Activated CD4-positive, alpha-beta T cell treated with anti-CD3 and anti-CD28 coated beads, Interleukin-2, amount 10 ng/mL, durations not matched to agents 24 days and 14 days (primary cell): ENCODE measurements around the gene ALDH3B2. TPM values are rescaled to one million over a fixed set of nuclear protein-coding genes. Genes with fewer than 3 reads are reported as not detected.
"Not testable (repeated sequence)": the region's sequence is repeated elsewhere in the genome, so short reads cannot be mapped to it uniquely, and the experiment has no call there.

ENCODE experiments used
- DNase-seq: peaks from one replicate; pipeline ENCODE4 v3.0.0; 2022
- H3K27ac Mint-ChIP-seq: one replicate; pipeline ENCODE4 v1.8.0; 2022; ENCODE audit warnings: mild to moderate bottlenecking, mixed read lengths
- H3K27me3 Mint-ChIP-seq: one replicate; pipeline ENCODE4 v1.8.0; 2022; ENCODE audit warnings: mixed read lengths
- H3K36me3 Mint-ChIP-seq: one replicate; pipeline ENCODE4 v1.8.0; 2022; ENCODE audit warnings: low read depth, mild to moderate bottlenecking, mixed read lengths
- H3K4me1 Mint-ChIP-seq: one replicate; pipeline ENCODE4 v1.8.0; 2021; ENCODE audit warnings: mixed read lengths
- H3K4me3 Mint-ChIP-seq: one replicate; pipeline ENCODE4 v1.8.0; 2022; ENCODE audit warnings: mild to moderate bottlenecking, moderate library complexity, mixed read lengths
- H3K9me3 Mint-ChIP-seq: one replicate; pipeline ENCODE4 v1.8.0; 2021; ENCODE audit warnings: mixed read lengths
- intact Hi-C: fragments of 100-400 bp; cut with micrococcal nuclease; formaldehyde crosslinking; loops from one replicate; pipeline ENCODE4 v1.15.1; 2023
- total RNA-seq: library from RNA; stranded (reverse); gene quantifications from 2 replicates; pipeline ENCODE4 v1.2.3, GENCODE V29; 2022

ALDH3B2 gene
- total RNA-seq, 1 donor from 2014 or later, result not detected

DNA sequence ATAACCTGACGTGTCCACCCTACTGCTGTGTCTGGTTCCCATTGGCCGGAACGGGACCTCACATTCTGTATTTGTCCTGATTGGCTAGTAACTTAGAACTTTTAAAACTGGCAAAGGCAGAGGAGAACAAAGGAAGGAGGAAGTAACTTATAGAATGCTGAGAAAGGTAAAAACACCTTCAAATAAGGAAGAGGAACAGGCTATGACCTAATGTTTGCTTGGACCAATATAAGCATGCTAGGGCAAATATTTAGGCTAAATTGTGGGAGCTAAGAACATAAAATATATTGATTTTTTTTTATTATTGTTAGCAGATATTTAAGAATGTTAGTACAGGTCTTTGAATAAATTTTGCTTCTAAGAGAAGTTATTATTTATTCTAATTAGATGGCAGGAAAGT is 37.0 kb downstream of the ALDH3B2 start:
- H3K36me3 Mint-ChIP-seq, DNase-seq, H3K9me3 Mint-ChIP-seq, H3K27ac Mint-ChIP-seq, intact Hi-C loops, H3K4me1 Mint-ChIP-seq, H3K27me3 Mint-ChIP-seq, H3K4me3 Mint-ChIP-seq: not testable (repeated sequence)

- no peak overlapping the region for H3K4me3 Mint-ChIP-seq
- H3K27ac Mint-ChIP-seq, result no peak overlapping the region
These were observed 37.5 kb downstream of the ALDH3B2 start for GRCh38 chr11:67636962-67637361.

DNA sequence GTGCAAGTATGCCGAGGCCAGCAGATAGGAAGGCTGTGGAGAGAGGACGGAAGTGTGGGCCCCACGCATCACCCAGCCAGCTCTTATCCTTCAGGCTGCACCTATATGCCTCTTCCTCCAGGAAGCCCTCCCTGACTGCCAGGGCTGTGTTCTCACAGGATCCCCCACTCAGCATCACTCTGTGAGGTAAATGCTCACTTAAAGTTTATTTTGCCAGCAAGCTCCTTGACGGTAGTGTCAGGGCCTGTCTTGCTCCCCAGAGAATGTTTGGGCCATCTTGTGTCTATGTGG is 39.2 kb downstream of the ALDH3B2 start:
- intact Hi-C loops, result no loop called here
- H3K4me3 Mint-ChIP-seq, result no peak overlapping the region
- DNase-seq, result no peak
- H3K9me3 Mint-ChIP-seq, result no peaks in the 10 kb centered on the region
- H3K36me3 Mint-ChIP-seq, result no peaks in the 10 kb centered on the region
- no peaks in the 10 kb centered on the region for H3K27me3 Mint-ChIP-seq
- peaks cover 9% of the 10 kb centered on the region for H3K4me1 Mint-ChIP-seq
- H3K27ac Mint-ChIP-seq, result no peak overlapping the region

More at GRCh38 chr11:67636962-67637361, 37.5 kb downstream of the ALDH3B2 start:
- Mint-ChIP-seq H3K4me1 (peaks cover 3% of the 10 kb centered on the region), H3K27me3 (no peaks in the 10 kb centered on the region), H3K36me3 (no peaks in the 10 kb centered on the region), H3K9me3 (no peaks in the 10 kb centered on the region)
- intact Hi-C loops, result no loop called here
- no peak for DNase-seq

GRCh38 chr11:67634366-67635230 is 39.8 kb downstream of the ALDH3B2 start:
- Mint-ChIP-seq H3K4me1 (peaks cover 9% of the 10 kb centered on the region), H3K36me3 (no peaks in the 10 kb centered on the region), H3K27ac (no peak overlapping the region), H3K9me3 (no peaks in the 10 kb centered on the region), H3K27me3 (no peaks in the 10 kb centered on the region), H3K4me3 (no peak overlapping the region)
- intact Hi-C loops, result no loop called here
- no peak for DNase-seq

GRCh38 chr11:67633758-67634365 is 40.6 kb downstream of the ALDH3B2 start:
- H3K9me3 Mint-ChIP-seq, result no peaks in the 10 kb centered on the region
- intact Hi-C loops, result no loop called here
- H3K4me3 Mint-ChIP-seq, result no peak overlapping the region
- no peaks in the 10 kb centered on the region for H3K36me3 Mint-ChIP-seq
- DNase-seq, result no peak
- H3K27ac Mint-ChIP-seq, result no peak overlapping the region
- H3K4me1 Mint-ChIP-seq, result peaks cover 11% of the 10 kb centered on the region
- H3K27me3 Mint-ChIP-seq, result no peaks in the 10 kb centered on the region

GRCh38 chr11:67632982-67633755 is 41.3 kb downstream of the ALDH3B2 start:
- Mint-ChIP-seq H3K36me3 (no peaks in the 10 kb centered on the region), H3K27ac (no peak overlapping the region), H3K4me1 (peaks cover 11% of the 10 kb centered on the region), H3K4me3 (no peak overlapping the region), H3K27me3 (no peaks in the 10 kb centered on the region), H3K9me3 (no peaks in the 10 kb centered on the region)
- intact Hi-C loops, result no loop called here
- DNase-seq, result no peak

DNA sequence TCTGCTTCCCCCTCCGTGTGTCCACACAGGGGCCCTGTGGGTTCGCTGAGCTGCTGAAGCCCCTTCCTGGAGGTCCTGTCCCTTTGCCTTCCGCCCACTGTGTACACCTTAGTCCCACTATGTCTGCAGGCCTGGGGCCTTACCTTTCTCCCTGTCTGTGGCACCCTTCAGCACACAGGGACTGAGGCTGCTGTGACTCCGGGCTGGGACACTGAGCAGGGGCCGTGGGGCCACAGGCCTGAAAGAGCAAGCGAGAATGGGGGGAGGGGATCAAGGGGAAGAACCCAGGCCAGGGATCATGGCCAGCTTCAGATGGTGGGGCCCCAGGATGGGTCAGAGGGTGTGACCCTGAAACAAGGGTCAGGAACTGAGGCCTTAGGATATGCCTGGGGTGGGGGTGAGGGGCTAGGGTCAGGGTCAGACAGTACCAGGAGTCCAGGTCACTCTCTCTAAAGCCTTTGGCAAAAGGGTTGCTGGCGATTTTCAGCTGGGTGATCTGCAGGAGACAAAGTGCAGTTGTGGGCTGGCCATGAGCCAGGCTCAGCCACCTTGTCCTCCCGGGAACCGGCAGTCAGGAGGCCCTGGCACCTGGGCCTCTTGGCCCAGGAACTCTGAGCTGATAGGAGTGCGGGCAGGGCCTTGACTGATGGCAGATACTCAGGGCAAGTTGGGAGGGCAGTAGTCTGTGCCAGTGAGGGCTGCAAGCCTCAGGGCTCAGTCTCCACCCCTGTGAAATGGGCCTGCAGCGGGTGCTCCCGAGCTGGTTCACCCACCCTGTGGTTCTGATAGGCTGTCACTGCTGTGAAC is 42.0 kb downstream of the ALDH3B2 start:
- intact Hi-C loops, result no loop called here
- DNase-seq, result no peak
- peak overlapping the region; percentile 51 for H3K27ac Mint-ChIP-seq
- H3K36me3 Mint-ChIP-seq, result no peaks in the 10 kb centered on the region
- H3K4me1 Mint-ChIP-seq, result peaks cover 11% of the 10 kb centered on the region
- H3K27me3 Mint-ChIP-seq, result no peaks in the 10 kb centered on the region
- peak overlapping the region; percentile 55 for H3K4me3 Mint-ChIP-seq
- no peaks in the 10 kb centered on the region for H3K9me3 Mint-ChIP-seq

DNA sequence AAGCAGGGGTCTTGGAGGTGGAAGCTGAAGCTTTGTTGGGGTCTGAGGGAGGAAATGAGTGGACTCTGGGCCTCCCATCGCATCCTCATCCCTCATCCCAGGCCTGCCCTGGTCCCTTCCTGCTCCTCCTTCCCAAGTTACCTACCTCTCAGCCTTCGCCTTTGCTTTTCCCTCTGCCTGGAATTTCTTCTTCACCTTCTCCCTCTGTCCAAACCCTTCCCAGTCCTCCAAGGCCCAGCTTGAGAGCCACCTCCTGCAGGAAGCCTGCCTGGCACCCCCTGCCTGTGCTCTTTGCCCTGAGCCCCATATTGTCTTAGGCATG is 42.6 kb downstream of the ALDH3B2 start:
- intact Hi-C loops, result no loop called here
- no peaks in the 10 kb centered on the region for H3K36me3 Mint-ChIP-seq
- peak overlapping the region; percentile 51 for H3K27ac Mint-ChIP-seq
- no peaks in the 10 kb centered on the region for H3K9me3 Mint-ChIP-seq
- no peaks in the 10 kb centered on the region for H3K27me3 Mint-ChIP-seq
- DNase-seq, result no peak
- peak overlapping the region; percentile 55 for H3K4me3 Mint-ChIP-seq
- peaks cover 8% of the 10 kb centered on the region for H3K4me1 Mint-ChIP-seq

GRCh38 chr11:67631411-67631810 is 43.0 kb downstream of the ALDH3B2 start:
- Mint-ChIP-seq H3K36me3 (no peaks in the 10 kb centered on the region), H3K9me3 (no peaks in the 10 kb centered on the region), H3K27me3 (no peaks in the 10 kb centered on the region), H3K4me3 (peak overlapping the region; percentile 86), H3K4me1 (peaks cover 10% of the 10 kb centered on the region), H3K27ac (no peak overlapping the region)
- intact Hi-C loops, result no loop called here
- DNase-seq, result no peak

- intact Hi-C loops, result loop anchor here (1.0 kb wide), 2 partner anchors 17 to 28 kb away; no protein-coding TSS in a partner anchor
- H3K27ac Mint-ChIP-seq, result peak overlapping the region; percentile 46
- H3K4me3 Mint-ChIP-seq, result peak overlapping the region; percentile 86
- H3K36me3 Mint-ChIP-seq, result no peaks in the 10 kb centered on the region
- no peak for DNase-seq
- H3K4me1 Mint-ChIP-seq, result peaks cover 10% of the 10 kb centered on the region
- no peaks in the 10 kb centered on the region for H3K27me3 Mint-ChIP-seq
- no peaks in the 10 kb centered on the region for H3K9me3 Mint-ChIP-seq
These were observed 43.5 kb downstream of the ALDH3B2 start for GRCh38 chr11:67630943-67631331.

DNA sequence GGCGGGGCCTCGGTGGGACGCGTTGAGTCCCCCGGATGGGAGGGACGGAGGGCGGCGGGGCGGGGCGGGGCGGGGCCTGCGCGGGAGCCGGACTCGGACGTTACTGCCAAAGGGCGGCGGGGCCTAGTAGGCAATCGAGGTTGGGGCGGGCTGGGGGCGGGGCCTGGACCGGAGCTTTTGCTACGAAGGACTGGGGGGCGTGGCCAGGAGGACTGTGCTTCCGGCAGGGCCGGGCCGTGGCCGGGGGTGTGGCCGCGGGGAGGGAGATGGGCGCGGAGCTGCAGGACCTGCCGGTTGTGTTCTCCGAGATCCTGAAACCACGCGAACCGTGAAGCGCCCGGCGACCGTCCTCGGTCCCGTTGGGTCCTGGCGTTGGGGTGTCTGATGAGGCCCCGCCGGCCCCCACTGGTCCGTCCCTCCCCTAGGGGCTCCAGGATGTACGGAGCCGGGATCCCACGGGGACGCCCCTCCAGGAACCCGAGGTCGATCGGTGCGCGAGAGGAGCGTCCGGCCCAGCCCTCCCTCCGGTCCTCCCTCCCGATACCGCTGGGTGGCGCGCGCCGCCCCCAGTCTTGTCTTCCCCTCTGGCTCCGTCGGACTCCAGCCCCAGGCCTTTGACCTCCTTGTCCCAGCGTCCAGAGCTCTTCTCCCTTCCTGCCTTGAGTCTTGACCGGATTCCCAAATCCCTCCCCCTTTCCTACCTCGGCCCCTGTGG is 44.0 kb downstream of the ALDH3B2 start:
- H3K4me3 Mint-ChIP-seq, result peak overlapping the region; percentile 86
- peaks cover 12% of the 10 kb centered on the region for H3K4me1 Mint-ChIP-seq
- H3K36me3 Mint-ChIP-seq, result no peaks in the 10 kb centered on the region
- no peaks in the 10 kb centered on the region for H3K27me3 Mint-ChIP-seq
- peak; percentile 99 for DNase-seq
- H3K9me3 Mint-ChIP-seq, result no peaks in the 10 kb centered on the region
- peak overlapping the region; percentile 93 for H3K27ac Mint-ChIP-seq
- intact Hi-C loops, result loop anchor here (1.0 kb wide), 2 partner anchors 16 to 29 kb away; no protein-coding TSS in a partner anchor

DNA sequence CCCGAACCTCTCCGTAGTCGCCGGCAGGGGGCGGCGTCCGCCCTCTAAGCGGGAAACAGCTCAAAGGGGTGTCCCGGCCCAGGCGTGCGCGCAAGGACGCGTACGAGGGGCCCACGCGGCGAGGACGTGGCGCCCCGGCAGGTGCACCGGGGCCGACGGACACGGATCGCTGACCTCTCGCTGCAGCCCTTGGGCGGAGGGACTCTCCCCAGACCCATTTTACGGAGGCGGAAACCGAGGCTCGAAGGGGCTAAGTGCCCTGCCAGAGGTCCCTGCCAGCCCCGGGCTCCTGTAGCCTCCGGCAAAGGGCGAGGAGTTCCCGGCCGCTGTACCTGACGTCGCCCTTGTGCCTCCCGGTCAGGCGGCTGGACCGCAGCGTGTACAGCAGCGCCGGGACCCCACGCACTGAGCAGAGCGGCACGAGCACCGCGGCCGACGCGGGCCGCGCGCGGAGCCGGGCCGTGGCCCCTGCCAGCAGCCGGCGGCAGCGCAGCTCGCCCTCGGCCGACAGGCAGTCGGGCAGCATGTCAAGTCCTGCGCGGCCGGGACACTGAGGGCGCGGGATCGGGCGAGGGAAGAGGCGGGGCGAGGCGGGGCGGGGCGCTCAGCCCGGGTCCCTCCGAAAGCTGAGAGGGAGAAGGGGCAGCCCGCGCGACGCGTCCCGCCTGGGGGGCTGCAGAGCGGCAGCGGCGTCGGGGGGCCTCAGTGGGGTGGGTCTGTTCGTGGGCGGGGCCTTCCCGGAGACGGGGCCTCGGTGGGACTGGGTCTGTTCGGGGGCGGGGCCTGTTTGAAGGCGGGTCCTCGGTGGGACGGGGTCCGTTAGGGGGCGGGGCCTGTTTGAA is 44.8 kb downstream of the ALDH3B2 start, which contains the start of gene NUDT8:
TSS of gene NUDT8 (minus strand) at position 552 of the 842 bp plus-strand sequence. CDS start at position 526, 26 bp downstream.
- peak; percentile 98 for DNase-seq
- Mint-ChIP-seq H3K36me3 (no peaks in the 10 kb centered on the region), H3K4me3 (peak within 1 kb of the TSS; percentile 86), H3K9me3 (no peaks in the 10 kb centered on the region), H3K27me3 (no peaks in the 10 kb centered on the region), H3K4me1 (peaks cover 15% of the 10 kb centered on the region), H3K27ac (peak within 1 kb of the TSS; percentile 93)
- intact Hi-C loops, result loop anchor here (1.0 to 2.0 kb wide), 4 partner anchors 15 to 46 kb away; partner anchors contain the start of genes GSTP1 and NDUFV1
